ENCODE results near the gene ROR1. TPM values are rescaled to one million over a fixed set of nuclear protein-coding genes. Genes with fewer than 3 reads are reported as not detected.

ROR1 gene
- total and polyA plus RNA-seq, 9 of the 15 experiments (the other 6 are each of a cell fraction or from before 2014, with no cell fraction given) = 0.02 TPM; not detected in 8

GRCh38 chr1:63750721-63751120, 23.1 kb upstream of the ROR1 start:
- in situ Hi-C loops (cut with MboI) = no loop called here
- Histone ChIP-seq H3K36me3 (ENCODE audit: control insufficient read depth, insufficient read depth, low read length) (no peaks in the 10 kb centered on the region), H3K9me1 (ENCODE audit: control insufficient read depth, insufficient read depth, low read length) (no peaks in the 10 kb centered on the region), H3K27me3 (ENCODE audit: control insufficient read depth in 2 of 2, insufficient read depth in 2 of 2, low read length in 2 of 2) (peaks cover 3 to 14% of the 10 kb centered on the region in 2 experiments; a peak in 3 of 5 replicates), H3K4me2 (ENCODE audit: insufficient read depth, low read length) (no peak overlapping the region), H4K20me1 (replicated peaks; ENCODE audit: control insufficient read depth, insufficient read depth, low read length) (no peaks in the 10 kb centered on the region), H3K4me3 (no peak overlapping the region), H3K4me1 (replicated peaks in 1 of 2; ENCODE audit: control insufficient read depth in 2 of 2, insufficient read depth in 2 of 2, low read length in 2 of 2) (no peaks in the 10 kb centered on the region), H3K9ac (ENCODE audit: insufficient read depth in 1 of 2, low read depth in 2 of 2, low read length in 2 of 2) (no peak overlapping the region), H2AFZ (ENCODE audit: low read depth, low read length) (no peak overlapping the region), H3K79me2 (ENCODE audit: control insufficient read depth, insufficient read depth, low read length) (no peaks in the 10 kb centered on the region), H3K9me3 (replicated peaks; ENCODE audit: control insufficient read depth, insufficient read depth, low read depth, low read length) (no peaks in the 10 kb centered on the region), H3K27ac (ENCODE audit: extremely low read depth, low read depth, low read length) (no peak overlapping the region)
- ChIA-PET CTCF (ENCODE audit: low intra/inter-chr PET ratio) (no interaction called here), POLR2A (interaction anchor here (1.1 kb wide), 1 partner anchor 21 kb away, joined by 3 read pairs; no protein-coding TSS in a partner anchor)
- DNase-seq (ENCODE audit: extremely low read depth in 1 of 4, low spot score in 3 of 4) (no peak), ATAC-seq (no peak), FAIRE-seq (no peak)
- no TSS peak for BruUV-seq (replicated peaks)
- TF ChIP-seq RBM25 (IDR thresholded peaks at IDR 0.05; ENCODE audit: low read depth, low read length, severe bottlenecking) (no peak), SMARCC2 (IDR thresholded peaks at IDR 0.05; ENCODE audit: low read depth) (no peak), SP1 (CRISPR knock-in tag; IDR thresholded peaks at IDR 0.05) (no peak), FOXK1 (CRISPR knock-in tag; IDR thresholded peaks at IDR 0.05; ENCODE audit: borderline replicate concordance) (no peak), CBFB (CRISPR knock-in tag; IDR thresholded peaks at IDR 0.05) (no peak), SMC3 (conservative IDR thresholded peaks at IDR 0.05; ENCODE audit: insufficient read depth, low read depth, low read length) (no peak), RHOXF2B (CRISPR knock-in tag; conservative IDR thresholded peaks at IDR 0.05) (no peak), E2F3 (CRISPR knock-in tag; IDR thresholded peaks at IDR 0.05) (no peak), SMARCA4 (IDR thresholded peaks at IDR 0.05) (no peak), ZNF134 (CRISPR knock-in tag; conservative IDR thresholded peaks at IDR 0.05) (no peak), NR1H2 (CRISPR knock-in tag; IDR thresholded peaks at IDR 0.05) (no peak), HNRNPL (IDR thresholded peaks at IDR 0.05; ENCODE audit: low read depth, low read length) (no peak), FOXK2 (conservative IDR thresholded peaks at IDR 0.05 in 1 of 2, IDR thresholded peaks at IDR 0.05 in 1 of 2; ENCODE audit: low read depth in 2 of 2) (no peak), CBX5 (IDR thresholded peaks at IDR 0.05; ENCODE audit: borderline replicate concordance, low read depth) (no peak), SNIP1 (IDR thresholded peaks at IDR 0.05; ENCODE audit: low read depth) (no peak), ZFP36 (IDR thresholded peaks at IDR 0.05; ENCODE audit: low read depth, low read length, partially characterized antibody) (no peak), GTF3C2 (IDR thresholded peaks at IDR 0.05; ENCODE audit: borderline replicate concordance, extremely low read depth, insufficient read length) (no peak), U2AF1 (optimal IDR thresholded peaks at IDR 0.05; ENCODE audit: low read depth, low read length) (no peak)
- 0% methylated on average over 3 of the region's 3 CpGs for WGBS (ENCODE audit: insufficient coverage, low coverage, missing lambda C conversion rate)
- intact Hi-C loops (cut with micrococcal nuclease) = no loop called here
